ENCODE measurements around the gene EBI3. TPM values are rescaled to one million over a fixed set of nuclear protein-coding genes. Genes with fewer than 3 reads are reported as not detected.

Gene EBI3
- total and polyA plus RNA-seq, 2 of the 8 experiments (the other 6 are each of a cell fraction or from before 2014, with no cell fraction given): 0.99 to 8.4 TPM

DNA sequence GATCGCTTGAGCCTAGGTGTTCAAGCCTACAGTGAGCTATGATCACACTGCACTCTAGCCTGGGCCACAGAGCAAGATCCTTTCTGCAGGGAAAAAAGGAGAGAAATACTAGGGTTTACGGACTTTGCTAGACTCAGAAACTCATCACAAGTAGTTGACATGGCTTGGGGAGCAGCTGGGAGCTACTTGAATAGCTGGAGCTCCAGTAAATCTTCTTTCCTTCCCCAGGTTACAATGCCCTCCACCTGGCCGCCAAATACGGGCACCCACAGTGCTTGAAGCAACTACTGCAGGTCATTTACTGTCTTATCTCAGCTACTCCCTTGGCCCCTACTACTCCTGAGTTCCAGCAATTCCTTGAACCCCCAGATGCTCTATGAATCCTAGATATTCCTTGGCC is 27.5 kb upstream of the EBI3 start (continued):
- TF ChIP-seq, protein P1, sequence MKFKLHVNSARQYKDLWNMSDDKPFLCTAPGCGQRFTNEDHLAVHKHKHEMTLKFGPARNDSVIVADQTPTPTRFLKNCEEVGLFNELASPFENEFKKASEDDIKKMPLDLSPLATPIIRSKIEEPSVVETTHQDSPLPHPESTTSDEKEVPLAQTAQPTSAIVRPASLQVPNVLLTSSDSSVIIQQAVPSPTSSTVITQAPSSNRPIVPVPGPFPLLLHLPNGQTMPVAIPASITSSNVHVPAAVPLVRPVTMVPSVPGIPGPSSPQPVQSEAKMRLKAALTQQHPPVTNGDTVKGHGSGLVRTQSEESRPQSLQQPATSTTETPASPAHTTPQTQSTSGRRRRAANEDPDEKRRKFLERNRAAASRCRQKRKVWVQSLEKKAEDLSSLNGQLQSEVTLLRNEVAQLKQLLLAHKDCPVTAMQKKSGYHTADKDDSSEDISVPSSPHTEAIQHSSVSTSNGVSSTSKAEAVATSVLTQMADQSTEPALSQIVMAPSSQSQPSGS (IDR thresholded peaks at IDR 0.05; ENCODE audit: low read length): no peak
- TF ChIP-seq TAF1 (IDR thresholded peaks at IDR 0.05; ENCODE audit: low read depth, low read length) (no peak), BRCA1 (IDR thresholded peaks at IDR 0.05; ENCODE audit: low read depth, low read length) (no peak), NRF1 (IDR thresholded peaks at IDR 0.05; ENCODE audit: low read depth, low read length) (no peak), POLR2A (IDR thresholded peaks at IDR 0.05; ENCODE audit: control extremely low read depth in 1 of 2, low read depth in 2 of 2, low read length in 2 of 2) (no peak), JUND (IDR thresholded peaks at IDR 0.05; ENCODE audit: low read length) (no peak), GABPA (IDR thresholded peaks at IDR 0.05; ENCODE audit: borderline replicate concordance, insufficient read depth, low read length) (no peak)

Measured in H1 (cell line).